AG10803 (cell line): ENCODE measurements around the gene ANKS6.
A peak's percentile ranks its signal among the peaks of the same experiment; 100 is the strongest.

Experiments used
- DNase-seq: peaks from one replicate; pipeline ENCODE4 v3.0.0; 2010; ENCODE audit warnings: low read depth
- H3K4me3 ChIP-seq: 2 replicates; pipeline ENCODE4 v1.5.1; 2011; ENCODE audit warnings: mild to moderate bottlenecking, low read length, control low read depth
- CTCF ChIP-seq: conservative IDR thresholded peaks from 2 replicates; pipeline ENCODE4 v1.5.1; 2011; ENCODE audit warnings: mild to moderate bottlenecking, low read length, control low read depth, inconsistent platforms

Gene ANKS6

GRCh38 chr9:98709968-98710965 is 86.1 kb downstream of the ANKS6 start:
- no peak overlapping the region for H3K4me3 ChIP-seq
- no peak for TF ChIP-seq CTCF
- DNase-seq = peak; percentile 66

GRCh38 chr9:98708933-98709911 is 87.1 kb downstream of the ANKS6 start, which contains the start of gene GABBR2:
Gene GABBR2 (minus strand): TSS chr9:98708935. CDS start chr9:98708737, 198 bp downstream.
- no peak for TF ChIP-seq CTCF
- DNase-seq = peak; percentile 10
- H3K4me3 ChIP-seq = peak within 1 kb of the TSS; percentile 65

GRCh38 chr9:98708103-98708932 is 88.0 kb downstream of the ANKS6 start:
- TF ChIP-seq CTCF = no peak
- no peak for DNase-seq
- H3K4me3 ChIP-seq = peak overlapping the region; percentile 65

- peak overlapping the region; percentile 65 for H3K4me3 ChIP-seq
- DNase-seq = peak; percentile 81
- peak; percentile 74 for TF ChIP-seq CTCF
These were observed 88.9 kb downstream of the ANKS6 start for GRCh38 chr9:98707166-98708102.

GRCh38 chr9:98706651-98707165 is 89.6 kb downstream of the ANKS6 start:
- TF ChIP-seq CTCF = no peak; the same call in 1 of the 2 replicates
- DNase-seq = peak; percentile 49
- H3K4me3 ChIP-seq = peak overlapping the region; percentile 65
